Right kidney (tissue), 9 donors: ENCODE results near the gene LMCD1.

ENCODE experiments used
- DNase-seq: peaks from one replicate; pipeline ENCODE4 v3.0.0-alpha.2; 2016
- long read RNA-seq, 8 donors: transcript quantifications; one replicate each; lab custom pipeline, GENCODE V29; 2026

The LMCD1 gene
- long read RNA-seq, donor 1, full-length matches to known transcripts = 22 of 36 reads
- long read RNA-seq, donor 1, partial matches to known transcripts = 14 of 36 reads
- long read RNA-seq, donor 1, other reads (novel, unspliced or antisense) = 0 of 36 reads
- long read RNA-seq, donor 2, full-length matches to known transcripts = 11 of 11 reads
- long read RNA-seq, donor 2, partial matches to known transcripts = 0 of 11 reads
- long read RNA-seq, donor 2, other reads (novel, unspliced or antisense) = 0 of 11 reads
- long read RNA-seq, donor 3, full-length matches to known transcripts = 6 of 6 reads
- long read RNA-seq, donor 3, partial matches to known transcripts = 0 of 6 reads
- long read RNA-seq, donor 3, other reads (novel, unspliced or antisense) = 0 of 6 reads
- long read RNA-seq, donor 4, full-length matches to known transcripts = 11 of 11 reads
- long read RNA-seq, donor 4, partial matches to known transcripts = 0 of 11 reads
- long read RNA-seq, donor 4, other reads (novel, unspliced or antisense) = 0 of 11 reads
- long read RNA-seq, donor 5, full-length matches to known transcripts = 9 of 9 reads
- long read RNA-seq, donor 5, partial matches to known transcripts = 0 of 9 reads
- long read RNA-seq, donor 5, other reads (novel, unspliced or antisense) = 0 of 9 reads
- long read RNA-seq, donor 6, full-length matches to known transcripts = 8 of 8 reads
- long read RNA-seq, donor 6, partial matches to known transcripts = 0 of 8 reads
- long read RNA-seq, donor 6, other reads (novel, unspliced or antisense) = 0 of 8 reads
- long read RNA-seq, donor 7, full-length matches to known transcripts = 25 of 53 reads
- long read RNA-seq, donor 7, partial matches to known transcripts = 28 of 53 reads
- long read RNA-seq, donor 7, other reads (novel, unspliced or antisense) = 0 of 53 reads
- long read RNA-seq, donor 8, full-length matches to known transcripts = 10 of 10 reads
- long read RNA-seq, donor 8, partial matches to known transcripts = 0 of 10 reads
- long read RNA-seq, donor 8, other reads (novel, unspliced or antisense) = 0 of 10 reads

GRCh38 chr3:8501371-8502131 is at the start of gene LMCD1:
Gene LMCD1, plus strand, starts transcription at chr3:8501823. Its CDS starts 116 bp downstream, at chr3:8501939.
- peak; percentile 93 for DNase-seq

GRCh38 chr3:8452112-8452511 is 49.5 kb upstream of the LMCD1 start:
- DNase-seq = no peak

- no peak for DNase-seq
These were observed 48.5 kb upstream of the LMCD1 start for GRCh38 chr3:8453153-8453552.

GRCh38 chr3:8455526-8456411 is 45.9 kb upstream of the LMCD1 start:
- no peak for DNase-seq

- no peak for DNase-seq
These were observed 45.2 kb upstream of the LMCD1 start for GRCh38 chr3:8456412-8456811.

GRCh38 chr3:8457039-8457438 is 44.6 kb upstream of the LMCD1 start:
- DNase-seq = no peak

GRCh38 chr3:8458238-8458661 is 43.4 kb upstream of the LMCD1 start:
- DNase-seq = no peak

- no peak for DNase-seq
These were observed 42.9 kb upstream of the LMCD1 start for GRCh38 chr3:8458711-8459110.

GRCh38 chr3:8460050-8460708 is 41.4 kb upstream of the LMCD1 start:
- no peak for DNase-seq

GRCh38 chr3:8460815-8461456 is 40.7 kb upstream of the LMCD1 start:
- DNase-seq = no peak

GRCh38 chr3:8464668-8465067 is 37.0 kb upstream of the LMCD1 start:
- no peak for DNase-seq

- DNase-seq = no peak
These were observed 35.1 kb upstream of the LMCD1 start for GRCh38 chr3:8466526-8466925.

GRCh38 chr3:8470801-8471200 is 30.8 kb upstream of the LMCD1 start:
- DNase-seq = peak; percentile 23

GRCh38 chr3:8472549-8472948 is 29.1 kb upstream of the LMCD1 start:
- DNase-seq = no peak

GRCh38 chr3:8473029-8473428 is 28.6 kb upstream of the LMCD1 start:
- DNase-seq = no peak

- DNase-seq = no peak
These were observed 27.6 kb upstream of the LMCD1 start for GRCh38 chr3:8473990-8474389.

GRCh38 chr3:8474991-8475390 is 26.6 kb upstream of the LMCD1 start:
- DNase-seq = no peak

GRCh38 chr3:8480699-8481098 is 20.9 kb upstream of the LMCD1 start:
- DNase-seq = no peak

- DNase-seq = no peak
These were observed 20.2 kb upstream of the LMCD1 start for GRCh38 chr3:8481380-8481779.

GRCh38 chr3:8482263-8482662 is 19.4 kb upstream of the LMCD1 start:
- DNase-seq = no peak
